HepG2 (cell line): ENCODE measurements around the gene CD109.

Experiments
- EED ChIP-seq: sonication (generic); formaldehyde crosslinking; IDR thresholded peaks from 2 replicates; pipeline ENCODE4 v1.5.0; 2020; ENCODE audit warnings: mild to moderate bottlenecking, missing genetic modification reagents
- ZFP36 ChIP-seq: fragments of 150-350 bp; IDR thresholded peaks from 2 replicates; pipeline ENCODE4 v1.6.1; 2018; ENCODE audit warnings: borderline replicate concordance, low read length, low read depth; ENCODE audit not compliant: partially characterized antibody

DNA sequence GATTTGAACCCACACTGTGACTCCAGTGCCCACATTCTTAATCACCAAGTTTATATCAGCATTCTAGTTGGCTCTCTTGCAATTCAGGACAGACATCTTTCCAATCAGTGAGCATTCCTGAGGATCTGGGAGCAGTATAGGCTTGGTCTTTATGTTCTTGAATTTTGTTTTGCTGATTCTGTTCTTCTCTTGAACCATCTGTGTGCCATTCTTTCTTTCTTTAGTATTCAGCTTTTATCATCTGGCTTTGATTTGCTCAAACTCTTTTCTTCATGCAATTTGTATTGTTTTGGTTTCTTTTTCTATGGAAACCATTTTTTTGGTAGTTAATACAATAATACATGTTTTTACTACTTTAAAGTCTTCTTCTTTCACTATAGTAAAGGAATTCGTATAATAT is 162.4 kb downstream of the CD109 start:
- no peak for TF ChIP-seq EED
- no peak for TF ChIP-seq ZFP36
